ENCODE results near the gene PRKG1. TPM values are rescaled to one million over a fixed set of nuclear protein-coding genes. Genes with fewer than 3 reads are reported as not detected.

The PRKG1 gene
- total RNA-seq, 1 experiment from 2014 or later = 10.4 TPM

DNA sequence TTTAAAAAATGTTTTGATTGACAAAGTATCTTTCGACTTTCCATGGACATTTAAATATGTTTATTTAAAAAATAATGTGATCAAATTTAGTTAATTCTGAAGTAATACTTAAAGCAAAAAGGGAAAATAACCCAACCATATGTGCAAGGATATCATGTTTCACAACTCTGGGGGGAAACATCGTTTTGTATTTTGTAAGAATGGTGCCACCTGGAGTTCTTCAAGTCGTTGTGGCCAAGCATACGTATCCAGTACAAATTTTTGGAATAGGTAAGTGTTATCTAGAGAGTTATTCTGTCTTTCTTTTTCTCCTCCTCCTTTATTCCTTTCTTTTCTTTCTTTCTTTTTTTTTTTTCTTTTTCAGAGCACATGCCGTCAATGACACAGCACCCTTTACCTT, 801.3 kb downstream of the PRKG1 start:
- Histone ChIP-seq H3K27ac (ENCODE audit: insufficient read length, low read depth, low read length) (no peak overlapping the region), H3T11ph (ENCODE audit: low read length) (no peak overlapping the region), H3K14ac (ENCODE audit: insufficient read depth, low read length) (no peak overlapping the region), H3K4ac (ENCODE audit: low read depth, low read length) (no peak overlapping the region), H4K8ac (replicated peaks; ENCODE audit: insufficient read length, low read depth, low read length) (no peak overlapping the region), H2BK5ac (ENCODE audit: insufficient read length, low read length) (no peak overlapping the region), H2AFZ (ENCODE audit: low read length) (no peak overlapping the region), H2BK12ac (ENCODE audit: insufficient read length, low read depth, low read length) (no peak overlapping the region), H3K4me2 (ENCODE audit: insufficient read depth, insufficient read length, low read length) (no peak overlapping the region), H2AK5ac (ENCODE audit: insufficient read length, low read length) (no peak overlapping the region), H3K23ac (ENCODE audit: insufficient read length, low read depth, low read length) (no peak overlapping the region), H4K20me1 (ENCODE audit: control insufficient read depth, insufficient read depth, insufficient read length) (peaks cover 4% of the 10 kb centered on the region), H3K4me1 (ENCODE audit: insufficient read depth, low read length) (0 out of 2 replicates have a peak, but pooled peaks cover 2% of the 10 kb centered on the region), H3K18ac (ENCODE audit: insufficient read length, low read depth, low read length) (no peak overlapping the region), H2BK120ac (ENCODE audit: low read depth, low read length, poor library complexity, severe bottlenecking) (no peak overlapping the region), H3K56ac (ENCODE audit: insufficient read length, low read depth, low read length) (no peak overlapping the region), H3K79me2 (ENCODE audit: insufficient read depth, low read length) (no peaks in the 10 kb centered on the region), H3K27me3 (ENCODE audit: insufficient read depth, low read length) (no peaks in the 10 kb centered on the region), H2BK20ac (ENCODE audit: low read depth, low read length, poor library complexity, severe bottlenecking) (no peak overlapping the region), H4K91ac (ENCODE audit: insufficient read length, low read depth, low read length) (no peak overlapping the region), H4K5ac (ENCODE audit: insufficient read length, low read depth, low read length) (no peak overlapping the region), H3K79me1 (ENCODE audit: insufficient read depth, low read depth, low read length, poor library complexity, severe bottlenecking) (no peaks in the 10 kb centered on the region), H2BK15ac (ENCODE audit: low read depth, low read length) (no peak overlapping the region), H3K9ac (ENCODE audit: extremely low read depth, insufficient read length, low read length) (no peak overlapping the region), H3K9me3 (ENCODE audit: control insufficient read depth, low read depth, low read length) (no peaks in the 10 kb centered on the region), H3K23me2 (ENCODE audit: insufficient read length, low read depth, low read length, poor library complexity, severe bottlenecking) (no peaks in the 10 kb centered on the region)
- WGBS (ENCODE audit: extremely low coverage, insufficient read length, low lambda C conversion rate) = no CpG with 5 or more reads among the region's 5 CpGs
- TF ChIP-seq, protein P1, sequence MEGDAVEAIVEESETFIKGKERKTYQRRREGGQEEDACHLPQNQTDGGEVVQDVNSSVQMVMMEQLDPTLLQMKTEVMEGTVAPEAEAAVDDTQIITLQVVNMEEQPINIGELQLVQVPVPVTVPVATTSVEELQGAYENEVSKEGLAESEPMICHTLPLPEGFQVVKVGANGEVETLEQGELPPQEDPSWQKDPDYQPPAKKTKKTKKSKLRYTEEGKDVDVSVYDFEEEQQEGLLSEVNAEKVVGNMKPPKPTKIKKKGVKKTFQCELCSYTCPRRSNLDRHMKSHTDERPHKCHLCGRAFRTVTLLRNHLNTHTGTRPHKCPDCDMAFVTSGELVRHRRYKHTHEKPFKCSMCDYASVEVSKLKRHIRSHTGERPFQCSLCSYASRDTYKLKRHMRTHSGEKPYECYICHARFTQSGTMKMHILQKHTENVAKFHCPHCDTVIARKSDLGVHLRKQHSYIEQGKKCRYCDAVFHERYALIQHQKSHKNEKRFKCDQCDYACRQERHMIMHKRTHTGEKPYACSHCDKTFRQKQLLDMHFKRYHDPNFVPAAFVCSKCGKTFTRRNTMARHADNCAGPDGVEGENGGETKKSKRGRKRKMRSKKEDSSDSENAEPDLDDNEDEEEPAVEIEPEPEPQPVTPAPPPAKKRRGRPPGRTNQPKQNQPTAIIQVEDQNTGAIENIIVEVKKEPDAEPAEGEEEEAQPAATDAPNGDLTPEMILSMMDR (conservative IDR thresholded peaks at IDR 0.05) = no peak; the same call in 2 of the 3 replicates
- H3K27ac Mint-ChIP-seq = peak overlapping the region in 1 of 3 experiments; percentile 34; a peak in 2 of 7 replicates
- no peak for DNase-seq
- no peaks in the 10 kb centered on the region for H3K9me3 Mint-ChIP-seq
- no peaks in the 10 kb centered on the region for H3K27me3 Mint-ChIP-seq (ENCODE audit: low read depth)
- H3K4me3 Mint-ChIP-seq = no peak overlapping the region
- no peaks in the 10 kb centered on the region for H3K36me3 Mint-ChIP-seq (ENCODE audit: insufficient read depth in 1 of 3, low read depth in 3 of 3)
- peaks cover 19 to 28% of the 10 kb centered on the region in 2 experiments for H3K4me1 Mint-ChIP-seq

All from H9 (cell line).